Gastrocnemius medialis (tissue), 4 donors: Measurements from ENCODE around the gene PRSS1. TPM values are rescaled to one million over a fixed set of nuclear protein-coding genes. Genes with fewer than 3 reads are reported as not detected.
"Not testable (repeated sequence)": the region's sequence is repeated elsewhere in the genome, so short reads cannot be mapped to it uniquely, and the experiment has no call there.

Experiments
- ATAC-seq, 2 donors: fragments of 150-250 bp; one replicate each; pipeline ENCODE4 v1.9.1; 2016
- DNase-seq, 2 donors: peaks; one replicate each; pipeline ENCODE4 v3.0.0-alpha.2; 2019
- H3K27ac ChIP-seq, 4 donors: fragments of 200-600 bp; sonication (generic); 1 replicate in 1 of 4; 2 replicates in 3 of 4; pipeline ENCODE4 v1.5.1; 2016 to 2018; ENCODE audit warnings: mild to moderate bottlenecking in 2 of 4, moderate library complexity in 1 of 4
- H3K27me3 ChIP-seq, 3 donors: fragments of 200-600 bp; sonication (generic) in 2 of 3; 1 replicate in 1 of 3; 2 replicates in 2 of 3; pipeline versions ENCODE4 v1.5.1 to v1.6.0; 2016 to 2019; ENCODE audit warnings: mild to moderate bottlenecking in 1 of 3, moderate library complexity in 1 of 3
- H3K36me3 ChIP-seq, 2 donors: fragments of 200-600 bp; sonication (generic) in 1 of 2; one replicate each; pipeline ENCODE4 v1.5.1; 2017 to 2018
- H3K4me1 ChIP-seq, 2 donors: fragments of 200-600 bp; sonication (generic) in 1 of 2; one replicate each; pipeline ENCODE4 v1.5.1; 2016 to 2017; ENCODE audit warnings: mild to moderate bottlenecking in 2 of 2
- H3K4me3 ChIP-seq, 4 donors: fragments of 200-600 bp; sonication (generic) in 3 of 4; 1 replicate in 1 of 4; 2 replicates in 3 of 4; pipeline ENCODE4 v1.5.1; 2016 to 2019; ENCODE audit warnings: mild to moderate bottlenecking in 2 of 4
- H3K9me3 ChIP-seq, 3 donors: fragments of 200-600 bp; sonication (generic) in 2 of 3; 1 replicate in 1 of 3; 2 replicates in 2 of 3; pipeline ENCODE4 v1.5.1; 2016 to 2019
- CTCF ChIP-seq, 5 experiments: fragments of 450-650 bp in 3 of 5; fragments of 200-600 bp in 2 of 5; sonication (generic) in 2 of 5; IDR thresholded peaks in 4 of 5; conservative IDR thresholded peaks in 1 of 5; 1 replicate in 4 of 5; 2 replicates in 1 of 5; pipeline ENCODE4 v1.5.1; 2016 to 2019; ENCODE audit warnings: antibody characterized with exemption in 5 of 5, mild to moderate bottlenecking in 3 of 5, moderate library complexity in 3 of 5
- POLR2A ChIP-seq, 2 donors: fragments of 450-650 bp; IDR thresholded peaks; one replicate each; pipeline ENCODE4 v1.6.1; 2017; ENCODE audit warnings: antibody characterized with exemption in 2 of 2, mild to moderate bottlenecking in 2 of 2, moderate library complexity in 2 of 2
- in situ Hi-C, 4 donors: fragments of 200-750 bp; cut with MboI; loops; one replicate each; pipeline versions ENCODE4 v1.15.0 to v1.8.0; 2017; ENCODE audit warnings: low sequenced_read_pairs in 4 of 4
- intact Hi-C: fragments of 100-400 bp; cut with DNase I; formaldehyde crosslinking; loops from one replicate; pipeline ENCODE4 v1.15.1; 2023; ENCODE audit warnings: low total_unique reads
- total RNA-seq, 4 donors: library from RNA; depleted of rRNA; stranded (reverse); fragments of >200 nt; gene quantifications; one replicate each; pipeline versions ENCODE4 v1.1.0 to v1.2.3, GENCODE V29; 2016

Gene PRSS1
- total RNA-seq, 4 donors from 2014 or later: not detected

GRCh38 chr7:142772673-142773072, 23.4 kb downstream of the PRSS1 start:
- H3K27me3 ChIP-seq: no peaks in the 10 kb centered on the region
- DNase-seq (no peak), ATAC-seq (no peak)
- no peak overlapping the region for H3K4me3 ChIP-seq
- TF ChIP-seq POLR2A (IDR thresholded peaks at IDR 0.05) (no peak), CTCF (IDR thresholded peaks at IDR 0.05 in 4 of 5, conservative IDR thresholded peaks at IDR 0.05 in 1 of 5) (no peak)
- intact Hi-C loops (no loop called here), in situ Hi-C loops (no loop called here)
- H3K9me3 ChIP-seq: no peaks in the 10 kb centered on the region
- no peaks in the 10 kb centered on the region for H3K36me3 ChIP-seq
- no peak overlapping the region for H3K27ac ChIP-seq
- no peaks in the 10 kb centered on the region for H3K4me1 ChIP-seq

GRCh38 chr7:142773230-142773629, 24.0 kb downstream of the PRSS1 start:
- no peaks in the 10 kb centered on the region for H3K4me1 ChIP-seq
- no peaks in the 10 kb centered on the region for H3K9me3 ChIP-seq
- no peak overlapping the region for H3K27ac ChIP-seq
- TF ChIP-seq CTCF (IDR thresholded peaks at IDR 0.05 in 4 of 5, conservative IDR thresholded peaks at IDR 0.05 in 1 of 5) (no peak), POLR2A (IDR thresholded peaks at IDR 0.05) (no peak)
- H3K36me3 ChIP-seq: no peaks in the 10 kb centered on the region
- intact Hi-C loops (no loop called here), in situ Hi-C loops (no loop called here)
- no peaks in the 10 kb centered on the region for H3K27me3 ChIP-seq
- no peak overlapping the region for H3K4me3 ChIP-seq
- DNase-seq (no peak), ATAC-seq (no peak)

GRCh38 chr7:142773937-142774744, 24.9 kb downstream of the PRSS1 start:
- H3K4me1 ChIP-seq: no peaks in the 10 kb centered on the region
- in situ Hi-C loops: no loop called here
- TF ChIP-seq CTCF (IDR thresholded peaks at IDR 0.05 in 4 of 5, conservative IDR thresholded peaks at IDR 0.05 in 1 of 5) (no peak), POLR2A (IDR thresholded peaks at IDR 0.05) (no peak)
- H3K4me3 ChIP-seq: no peak overlapping the region
- no peak overlapping the region for H3K27ac ChIP-seq
- no peak for ATAC-seq
- DNase-seq: no peak
- no peaks in the 10 kb centered on the region for H3K27me3 ChIP-seq
- no peaks in the 10 kb centered on the region for H3K9me3 ChIP-seq
- intact Hi-C loops: no loop called here
- no peaks in the 10 kb centered on the region for H3K36me3 ChIP-seq

GRCh38 chr7:142774826-142775225, 25.6 kb downstream of the PRSS1 start:
- no peaks in the 10 kb centered on the region for H3K4me1 ChIP-seq
- DNase-seq (no peak), ATAC-seq (no peak)
- H3K36me3 ChIP-seq: no peaks in the 10 kb centered on the region
- no peak overlapping the region for H3K4me3 ChIP-seq
- intact Hi-C loops: no loop called here
- no peaks in the 10 kb centered on the region for H3K27me3 ChIP-seq
- no peak for TF ChIP-seq CTCF (IDR thresholded peaks at IDR 0.05 in 4 of 5, conservative IDR thresholded peaks at IDR 0.05 in 1 of 5)
- TF ChIP-seq POLR2A (IDR thresholded peaks at IDR 0.05): no peak
- no peak overlapping the region for H3K27ac ChIP-seq
- H3K9me3 ChIP-seq: no peaks in the 10 kb centered on the region
- in situ Hi-C loops: loop anchor here in 1 of 4 donors (25.0 kb wide), 1 partner anchor 138 kb away; no protein-coding TSS in a partner anchor

- DNase-seq: not testable (repeated sequence)
These were observed 26.3 kb downstream of the PRSS1 start for GRCh38 chr7:142775351-142776115.

More at GRCh38 chr7:142775351-142776115, 26.3 kb downstream of the PRSS1 start:
- intact Hi-C loops, H3K27me3 ChIP-seq, H3K27ac ChIP-seq, H3K9me3 ChIP-seq, H3K4me3 ChIP-seq, H3K4me1 ChIP-seq, ATAC-seq, H3K36me3 ChIP-seq: not testable (repeated sequence)
- in situ Hi-C loops: loop anchor here in 1 of 4 donors (25.0 kb wide), 1 partner anchor 138 kb away; no protein-coding TSS in a partner anchor
